Mucosa of descending colon (tissue), 3 donors: ENCODE measurements around the gene REM1. TPM values are rescaled to one million over a fixed set of nuclear protein-coding genes. Genes with fewer than 3 reads are reported as not detected.
A peak's percentile ranks its signal among the peaks of the same experiment; 100 is the strongest.

Experiments used
- ATAC-seq: fragments of 200-7000 bp; cut with Tn5 transposase; one replicate; pipeline ENCODE4 v1.9.1; 2020; ENCODE audit warnings: mild to moderate bottlenecking, moderate library complexity
- DNase-seq, 3 donors: peaks; one replicate each; pipeline ENCODE4 v3.0.0-alpha.2; 2020
- H3K36me3 ChIP-seq: fragments of 200-600 bp; one replicate; pipeline ENCODE4 v1.8.0; 2021; ENCODE audit warnings: low read depth, mild to moderate bottlenecking
- H3K4me1 ChIP-seq: fragments of 200-600 bp; one replicate; pipeline ENCODE4 v1.8.0; 2021; ENCODE audit warnings: low read depth, mild to moderate bottlenecking
- H3K4me3 ChIP-seq: fragments of 200-600 bp; one replicate; pipeline ENCODE4 v1.8.0; 2021; ENCODE audit warnings: mild to moderate bottlenecking
- H3K9me3 ChIP-seq: fragments of 200-600 bp; one replicate; pipeline ENCODE4 v1.8.0; 2021; ENCODE audit warnings: mild to moderate bottlenecking
- CTCF ChIP-seq: fragments of 200-600 bp; IDR thresholded peaks from one replicate; pipeline ENCODE4 v1.8.0; 2022; ENCODE audit warnings: antibody characterized with exemption, mild to moderate bottlenecking
- intact Hi-C, 2 donors: fragments of 100-400 bp; cut with DNase I in 1 of 2; cut with micrococcal nuclease in 1 of 2; formaldehyde crosslinking; loops; one replicate each; pipeline versions ENCODE4 v1.11.0 to v1.11.1; 2022; cut with DNase I, micrococcal nuclease
- total RNA-seq, 3 donors: library from RNA; stranded (reverse); fragmentation: NEBNext Ultra II Directional in 2 of 3; extraction: Animal tissue kit (Norgen Biotek cat#: 25700) in 2 of 3; gene quantifications; one replicate each; pipeline versions ENCODE4 v1.2.1 to v1.2.4, GENCODE V29; 2021 to 2023
- donor health status: DM: no; HTN: no; CAD: no; lungs with moderate emphysema.
- donor health status: DM: no; HTN: no; CAD: no.
- donor health status: DM: no; HTN: yes; CAD: no.

The REM1 gene
- total RNA-seq, 3 donors from 2014 or later: 0.46 to 3.5 (median 1.2) TPM

- intact Hi-C loops: no loop called here
- no peak for ATAC-seq
Observed at GRCh38 chr20:31476643-31477215, 1.6 kb downstream of the REM1 start.

GRCh38 chr20:31484001-31484400 is 8.9 kb downstream of the REM1 start:
- no peaks in the 10 kb centered on the region for H3K36me3 ChIP-seq
- H3K4me1 ChIP-seq: peaks cover 3% of the 10 kb centered on the region
- no peak for TF ChIP-seq CTCF
- H3K9me3 ChIP-seq: no peaks in the 10 kb centered on the region
- DNase-seq (peak in 1 of 3 donors; percentile 40), ATAC-seq (no peak)
- H3K4me3 ChIP-seq: no peak overlapping the region
- intact Hi-C loops: no loop called here

More at GRCh38 chr20:31476643-31477215, 1.6 kb downstream of the REM1 start:
- H3K4me1 ChIP-seq: no peaks in the 10 kb centered on the region
- no peak for TF ChIP-seq CTCF
- no peak for DNase-seq
- H3K4me3 ChIP-seq: no peak overlapping the region
- H3K36me3 ChIP-seq: no peaks in the 10 kb centered on the region
- H3K9me3 ChIP-seq: no peaks in the 10 kb centered on the region

- DNase-seq: peak; percentile 38 to 69 (median 60)
- ATAC-seq: peak; percentile 60
- no peaks in the 10 kb centered on the region for H3K36me3 ChIP-seq
- H3K9me3 ChIP-seq: no peaks in the 10 kb centered on the region
- no peak overlapping the region for H3K4me3 ChIP-seq
- intact Hi-C loops: no loop called here
- no peak for TF ChIP-seq CTCF
- peaks cover 3% of the 10 kb centered on the region for H3K4me1 ChIP-seq
Observed at GRCh38 chr20:31485450-31486339, 10.6 kb downstream of the REM1 start.

GRCh38 chr20:31488115-31488514 is 13.0 kb downstream of the REM1 start:
- intact Hi-C loops: no loop called here

GRCh38 chr20:31489152-31489551 is 14.1 kb downstream of the REM1 start:
- DNase-seq (no peak), ATAC-seq (no peak)
- no peaks in the 10 kb centered on the region for H3K36me3 ChIP-seq
- H3K4me3 ChIP-seq: no peak overlapping the region
- H3K9me3 ChIP-seq: no peaks in the 10 kb centered on the region
- peaks cover 3% of the 10 kb centered on the region for H3K4me1 ChIP-seq
- intact Hi-C loops: no loop called here
- TF ChIP-seq CTCF: no peak

More at GRCh38 chr20:31488115-31488514, 13.0 kb downstream of the REM1 start:
- DNase-seq: no peak
- peaks cover 3% of the 10 kb centered on the region for H3K4me1 ChIP-seq
- TF ChIP-seq CTCF: no peak
- no peak for ATAC-seq
- H3K9me3 ChIP-seq: no peaks in the 10 kb centered on the region
- H3K4me3 ChIP-seq: no peak overlapping the region
- no peaks in the 10 kb centered on the region for H3K36me3 ChIP-seq
